ENCODE data around the gene MT1M. TPM values are rescaled to one million over a fixed set of nuclear protein-coding genes. Genes with fewer than 3 reads are reported as not detected.
A peak's percentile ranks its signal among the peaks of the same experiment; 100 is the strongest.

Gene MT1M
- total and polyA plus RNA-seq, 10 donors: 0.44 to 11.8 (median 3.6) TPM

DNA sequence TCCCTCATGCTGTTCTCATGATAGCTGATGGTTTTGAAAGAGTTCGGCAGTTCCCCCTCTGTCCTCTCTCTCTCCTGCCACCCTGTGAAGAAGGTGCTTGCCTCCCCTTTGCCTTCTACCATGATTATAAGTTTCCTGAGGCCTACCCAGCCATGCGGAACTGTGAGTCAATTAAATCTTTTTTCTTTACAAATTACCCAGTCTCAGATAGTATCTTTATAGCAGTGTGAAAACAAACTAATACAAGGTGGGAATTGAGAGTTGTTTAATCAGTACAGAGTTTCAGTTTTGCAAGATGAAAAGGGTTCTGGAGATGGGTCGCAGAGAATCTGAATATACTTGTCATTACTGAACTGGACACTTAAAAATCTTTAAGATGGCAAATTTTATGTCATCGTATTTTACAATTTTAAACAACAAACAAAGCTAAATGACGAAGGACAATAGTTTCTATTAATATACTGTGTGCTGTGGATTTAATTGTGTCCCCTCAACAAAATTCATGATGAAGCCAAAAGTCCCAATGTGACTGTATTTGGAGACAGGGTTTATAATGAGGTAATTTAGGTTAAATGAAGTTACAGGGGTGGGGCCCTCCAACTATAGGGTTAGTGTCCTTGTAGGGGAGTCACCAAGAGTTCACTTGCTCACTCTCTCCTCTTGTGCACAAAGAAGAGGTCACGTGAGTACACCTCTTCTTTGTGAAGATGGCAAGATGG lies 38.7 kb upstream of the MT1M start:
- no peak for DNase-seq
- no peak overlapping the region for H3K27ac ChIP-seq
- peaks cover 0 to 6% (median 0%) of the 10 kb centered on the region in 8 donors for H3K9me3 ChIP-seq
- H3K36me3 ChIP-seq: no peaks in the 10 kb centered on the region
- H3K4me3 ChIP-seq: no peak overlapping the region
- intact Hi-C loops (cut with DNase I; ENCODE audit: low total_unique reads): no loop called here
- H3K4me1 ChIP-seq: peaks cover 8 to 15% (median 12%) of the 10 kb centered on the region in 6 donors
- TF ChIP-seq, protein P1, sequence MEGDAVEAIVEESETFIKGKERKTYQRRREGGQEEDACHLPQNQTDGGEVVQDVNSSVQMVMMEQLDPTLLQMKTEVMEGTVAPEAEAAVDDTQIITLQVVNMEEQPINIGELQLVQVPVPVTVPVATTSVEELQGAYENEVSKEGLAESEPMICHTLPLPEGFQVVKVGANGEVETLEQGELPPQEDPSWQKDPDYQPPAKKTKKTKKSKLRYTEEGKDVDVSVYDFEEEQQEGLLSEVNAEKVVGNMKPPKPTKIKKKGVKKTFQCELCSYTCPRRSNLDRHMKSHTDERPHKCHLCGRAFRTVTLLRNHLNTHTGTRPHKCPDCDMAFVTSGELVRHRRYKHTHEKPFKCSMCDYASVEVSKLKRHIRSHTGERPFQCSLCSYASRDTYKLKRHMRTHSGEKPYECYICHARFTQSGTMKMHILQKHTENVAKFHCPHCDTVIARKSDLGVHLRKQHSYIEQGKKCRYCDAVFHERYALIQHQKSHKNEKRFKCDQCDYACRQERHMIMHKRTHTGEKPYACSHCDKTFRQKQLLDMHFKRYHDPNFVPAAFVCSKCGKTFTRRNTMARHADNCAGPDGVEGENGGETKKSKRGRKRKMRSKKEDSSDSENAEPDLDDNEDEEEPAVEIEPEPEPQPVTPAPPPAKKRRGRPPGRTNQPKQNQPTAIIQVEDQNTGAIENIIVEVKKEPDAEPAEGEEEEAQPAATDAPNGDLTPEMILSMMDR (IDR thresholded peaks at IDR 0.05 in 8 of 11, conservative IDR thresholded peaks at IDR 0.05 in 3 of 11): no peak
- TF ChIP-seq POLR2AphosphoS5 (IDR thresholded peaks at IDR 0.05): no peak
- no peak for TF ChIP-seq POLR2A (IDR thresholded peaks at IDR 0.05)
- 72 to 93% (median 87%) methylated on average over 6 of the region's 6 CpGs for WGBS, 5 donors
- peaks cover 0 to 29% (median 20%) of the 10 kb centered on the region in 7 donors for H3K27me3 ChIP-seq (replicated peaks in 1 of 7)

DNA sequence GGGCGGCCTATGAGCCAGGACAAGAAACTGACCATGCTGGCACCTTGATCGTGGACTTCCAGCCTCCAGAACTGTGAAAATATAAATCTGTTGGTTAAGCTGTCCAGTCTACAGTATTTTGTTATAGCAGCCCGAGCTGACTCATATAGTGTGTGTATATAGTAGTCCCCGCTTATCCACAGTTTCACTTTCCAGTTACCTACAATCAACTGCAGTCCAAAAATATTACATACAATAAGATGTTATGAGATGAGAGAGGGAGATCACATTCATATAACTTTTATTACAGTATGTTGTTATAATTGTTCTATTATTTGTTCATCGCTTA lies 38.2 kb upstream of the MT1M start:
- intact Hi-C loops (cut with DNase I; ENCODE audit: low total_unique reads): no loop called here
- Histone ChIP-seq H3K9me3 (peaks cover 0 to 6% (median 0%) of the 10 kb centered on the region in 8 donors), H3K36me3 (no peaks in the 10 kb centered on the region), H3K27me3 (replicated peaks in 1 of 7) (peaks cover 0 to 24% (median 14%) of the 10 kb centered on the region in 7 donors), H3K4me1 (peaks cover 5 to 9% (median 7%) of the 10 kb centered on the region in 6 donors), H3K27ac (no peak overlapping the region), H3K4me3 (no peak overlapping the region)
- DNase-seq: no peak
- TF ChIP-seq, protein P1 (IDR thresholded peaks at IDR 0.05 in 8 of 11, conservative IDR thresholded peaks at IDR 0.05 in 3 of 11): no peak
- no peak for TF ChIP-seq POLR2AphosphoS5 (IDR thresholded peaks at IDR 0.05)
- no peak for TF ChIP-seq POLR2A (IDR thresholded peaks at IDR 0.05)
- 79 to 98% (median 91%) methylated on average over 5 of the region's 5 CpGs for WGBS, 5 donors

DNA sequence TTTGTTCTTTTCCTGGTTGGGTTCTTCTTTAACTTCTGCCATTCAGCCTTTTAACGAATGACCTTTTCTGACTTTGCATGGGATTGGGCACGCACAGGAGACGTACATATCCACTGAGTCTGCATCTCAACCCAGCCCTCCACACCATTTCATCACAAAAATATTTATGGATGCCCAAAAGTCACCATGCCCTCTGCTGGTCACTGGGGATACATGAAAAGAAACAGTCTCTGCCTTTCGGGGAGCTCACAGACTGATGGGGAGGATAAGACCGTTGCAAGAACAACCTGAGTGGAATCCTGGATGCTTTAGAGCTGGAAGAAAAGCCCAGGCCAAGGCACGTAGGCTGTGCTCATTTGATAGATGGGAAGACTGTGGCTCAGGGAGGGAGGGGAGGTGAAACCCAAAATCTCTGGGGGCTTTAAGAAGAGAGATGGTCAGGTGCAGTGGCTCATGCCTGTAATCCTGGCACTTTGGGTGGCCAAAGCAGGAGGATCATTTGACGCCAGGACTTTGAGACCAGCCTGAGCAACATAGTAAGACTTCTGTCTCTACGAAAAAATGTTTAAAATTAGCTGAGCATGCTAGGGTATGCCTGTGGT lies 32.0 kb upstream of the MT1M start:
- intact Hi-C loops (cut with DNase I; ENCODE audit: low total_unique reads): loop anchor here (10.0 kb wide), 2 partner anchors 84 to 86 kb away; partner anchors contain the start of gene MT1X

More for the DNA sequence above, 32.0 kb upstream of the MT1M start:
- Histone ChIP-seq H3K36me3 (no peaks in the 10 kb centered on the region), H3K27ac (no peak overlapping the region), H3K9me3 (no peaks in the 10 kb centered on the region), H3K4me1 (peaks cover 0 to 9% (median 0%) of the 10 kb centered on the region in 6 donors), H3K4me3 (no peak overlapping the region), H3K27me3 (replicated peaks in 1 of 7) (peaks cover 0 to 15% (median 0%) of the 10 kb centered on the region in 7 donors)
- no peak for DNase-seq
- TF ChIP-seq, protein P1 (IDR thresholded peaks at IDR 0.05 in 8 of 11, conservative IDR thresholded peaks at IDR 0.05 in 3 of 11): peak; percentile 5 to 66 (median 60)
- TF ChIP-seq POLR2A (IDR thresholded peaks at IDR 0.05): no peak
- WGBS, 5 donors: 28 to 38% (median 35%) methylated on average over 8 of the region's 8 CpGs
